ENCODE results near the gene LPCAT1. TPM values are rescaled to one million over a fixed set of nuclear protein-coding genes. Genes with fewer than 3 reads are reported as not detected.

The LPCAT1 gene
- total and polyA plus RNA-seq, 2 of the 13 experiments (the other 11 are each of a cell fraction or from before 2014, with no cell fraction given) = 29.8 to 90.6 TPM

- TF ChIP-seq ESRRA (CRISPR knock-in tag; IDR thresholded peaks at IDR 0.05; ENCODE audit: low read depth) (peak; percentile 52; the same call in 1 of the 2 replicates), ZNF572 (CRISPR knock-in tag; IDR thresholded peaks at IDR 0.05) (no peak), EZH2 (conservative IDR thresholded peaks at IDR 0.05; ENCODE audit: low read depth, low read length) (no peak), ZNF281 (CRISPR knock-in tag; IDR thresholded peaks at IDR 0.05; ENCODE audit: borderline replicate concordance) (no peak), HCFC1 (IDR thresholded peaks at IDR 0.05; ENCODE audit: low read depth, low read length) (no peak), FOXK1 (CRISPR knock-in tag; IDR thresholded peaks at IDR 0.05; ENCODE audit: borderline replicate concordance, low read depth) (no peak), HMGA1 (CRISPR knock-in tag; conservative IDR thresholded peaks at IDR 0.05) (no peak), ZNF367 (CRISPR knock-in tag; IDR thresholded peaks at IDR 0.05; ENCODE audit: borderline replicate concordance) (no peak), NFE2 (CRISPR knock-in tag; IDR thresholded peaks at IDR 0.05) (no peak), FOXJ3 (CRISPR knock-in tag; IDR thresholded peaks at IDR 0.05; ENCODE audit: borderline replicate concordance) (no peak), ZNF280B (CRISPR knock-in tag; IDR thresholded peaks at IDR 0.05; ENCODE audit: borderline replicate concordance) (no peak), ETV5 (CRISPR knock-in tag; IDR thresholded peaks at IDR 0.05; ENCODE audit: borderline replicate concordance) (no peak), ZNF235 (CRISPR knock-in tag; IDR thresholded peaks at IDR 0.05; ENCODE audit: borderline replicate concordance) (no peak), MED8 (CRISPR knock-in tag; IDR thresholded peaks at IDR 0.05; ENCODE audit: insufficient replicate concordance) (no peak), HNRNPLL (IDR thresholded peaks at IDR 0.05; ENCODE audit: low read depth, low read length, poor library complexity, severe bottlenecking) (no peak), ZNF24 (IDR thresholded peaks at IDR 0.05) (no peak), ARID5B (CRISPR knock-in tag; IDR thresholded peaks at IDR 0.05) (peak; percentile 59; the same call in 1 of the 2 replicates), IKZF5 (CRISPR knock-in tag; IDR thresholded peaks at IDR 0.05) (no peak), EHMT2 (IDR thresholded peaks at IDR 0.05; ENCODE audit: borderline replicate concordance, low read depth, low read length) (no peak), MAX (IDR thresholded peaks at IDR 0.05) (peak; percentile 39; the same call in 1 of the 2 replicates), U2AF2 (IDR thresholded peaks at IDR 0.05; ENCODE audit: low read depth, low read length) (no peak)
Measured at GRCh38 chr5:1470762-1471211, 53.0 kb downstream of the LPCAT1 start (continued).

Data from HepG2 (cell line).